GM18505 (cell line): Measurements from ENCODE around the gene CCDC61.

Experiments
- ATAC-seq: cut with Tn5 transposase; IDR thresholded peaks from one replicate; pipeline ENCODE4 v1.9.1; 2021; ENCODE audit not compliant: unreplicated experiment
- POLR2A ChIP-seq: IDR thresholded peaks from 4 replicates; pipeline ENCODE4 v1.6.1; 2011; ENCODE audit warnings: borderline replicate concordance; ENCODE audit not compliant: insufficient read depth, insufficient read length; ENCODE audit errors: extremely low read depth

The CCDC61 gene

DNA sequence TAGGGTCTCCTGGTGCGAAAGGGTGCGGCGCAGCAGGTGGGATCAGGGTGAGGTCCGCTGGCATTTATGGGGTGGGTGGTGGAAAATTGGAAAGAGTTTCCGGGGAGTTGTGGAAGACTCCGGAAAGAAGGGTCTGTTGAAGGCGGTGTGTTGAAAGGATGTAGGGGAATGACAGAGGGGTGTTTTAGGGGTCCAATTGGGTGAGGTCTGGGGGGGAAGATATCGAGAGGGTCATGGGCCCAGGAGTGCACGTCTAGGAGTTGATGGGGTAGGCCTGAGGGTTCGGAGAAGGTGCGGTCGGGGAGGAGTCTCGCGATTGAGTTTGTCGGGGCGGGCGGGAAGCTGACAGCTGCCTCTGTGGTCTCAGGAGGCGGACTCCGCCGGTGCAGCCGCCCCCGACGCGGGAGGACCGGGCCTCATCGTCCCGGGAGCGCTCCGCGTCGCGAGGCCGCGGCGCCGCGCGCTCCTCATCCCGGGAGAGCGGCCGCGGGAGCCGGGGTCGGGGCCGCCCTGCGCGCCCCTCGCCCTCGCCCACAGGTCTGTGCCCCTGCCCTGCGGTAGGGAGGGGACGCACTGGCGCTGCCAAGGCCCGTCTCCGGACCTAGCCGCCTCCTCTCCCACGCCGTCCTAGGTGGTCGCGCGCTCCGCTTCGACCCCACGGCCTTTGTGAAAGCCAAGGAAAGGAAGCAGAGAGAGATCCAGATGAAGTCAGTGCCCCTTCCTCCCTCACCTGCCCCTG lies 20.6 kb downstream of the CCDC61 start:
- no peak for ATAC-seq
- TF ChIP-seq POLR2A = no peak

GRCh38 chr19:46016426-46017094 lies 21.3 kb downstream of the CCDC61 start:
- no peak for ATAC-seq
- TF ChIP-seq POLR2A = no peak

DNA sequence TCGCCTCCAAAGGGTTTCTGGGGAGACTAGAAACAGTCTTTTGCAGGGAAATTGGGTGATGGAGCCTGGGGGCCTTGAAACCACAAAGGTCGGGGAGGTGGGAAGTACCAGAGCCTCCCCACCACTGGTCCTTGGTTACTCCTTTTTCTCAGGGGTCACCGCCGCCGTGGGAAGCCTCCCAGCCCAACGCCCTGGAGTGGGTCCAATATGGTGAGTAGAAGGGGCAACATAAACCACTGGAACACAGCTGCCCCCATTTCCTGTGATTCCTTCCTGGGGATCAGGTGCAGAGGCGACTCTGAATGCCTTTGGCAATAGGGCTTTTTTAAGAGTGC lies 21.8 kb downstream of the CCDC61 start:
- no peak for TF ChIP-seq POLR2A
- ATAC-seq = no peak

DNA sequence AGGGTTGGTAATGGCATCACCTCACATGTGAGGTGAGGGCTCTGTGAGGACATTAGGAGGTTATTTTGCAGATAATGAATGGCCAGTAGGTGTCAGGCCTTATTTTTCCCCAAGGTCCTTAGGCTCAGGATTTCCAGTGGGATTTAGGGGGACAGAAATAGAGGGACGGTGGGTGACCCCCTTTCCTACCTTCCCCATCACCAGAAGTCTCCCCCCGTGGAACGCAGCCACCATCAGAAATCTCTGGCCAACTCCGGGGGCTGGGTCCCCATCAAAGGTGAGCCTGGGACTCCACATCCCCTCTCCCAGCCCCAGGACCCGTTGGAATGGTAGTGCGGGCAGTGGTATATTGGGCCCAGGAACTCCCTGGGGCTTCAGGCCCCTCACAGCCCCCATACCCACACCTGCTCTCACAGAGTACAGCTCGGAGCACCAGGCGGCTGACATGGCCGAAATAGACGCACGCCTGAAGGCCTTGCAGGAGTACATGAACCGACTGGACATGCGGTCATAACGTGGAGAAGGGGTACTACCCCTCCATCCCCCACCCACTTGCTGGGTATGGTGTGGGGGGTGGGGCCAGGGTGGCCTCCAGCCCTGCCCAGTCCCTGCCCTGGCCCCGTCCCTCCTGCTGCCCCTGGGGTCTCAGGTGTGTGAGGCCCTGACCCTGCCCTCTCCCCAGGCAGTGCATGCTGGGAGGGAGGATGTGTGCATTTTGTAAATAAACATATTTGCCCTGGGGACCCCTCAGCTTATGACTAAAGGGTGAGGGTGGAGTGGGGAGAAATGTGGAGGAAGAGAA lies 22.8 kb downstream of the CCDC61 start:
- TF ChIP-seq POLR2A = no peak
- ATAC-seq = no peak

DNA sequence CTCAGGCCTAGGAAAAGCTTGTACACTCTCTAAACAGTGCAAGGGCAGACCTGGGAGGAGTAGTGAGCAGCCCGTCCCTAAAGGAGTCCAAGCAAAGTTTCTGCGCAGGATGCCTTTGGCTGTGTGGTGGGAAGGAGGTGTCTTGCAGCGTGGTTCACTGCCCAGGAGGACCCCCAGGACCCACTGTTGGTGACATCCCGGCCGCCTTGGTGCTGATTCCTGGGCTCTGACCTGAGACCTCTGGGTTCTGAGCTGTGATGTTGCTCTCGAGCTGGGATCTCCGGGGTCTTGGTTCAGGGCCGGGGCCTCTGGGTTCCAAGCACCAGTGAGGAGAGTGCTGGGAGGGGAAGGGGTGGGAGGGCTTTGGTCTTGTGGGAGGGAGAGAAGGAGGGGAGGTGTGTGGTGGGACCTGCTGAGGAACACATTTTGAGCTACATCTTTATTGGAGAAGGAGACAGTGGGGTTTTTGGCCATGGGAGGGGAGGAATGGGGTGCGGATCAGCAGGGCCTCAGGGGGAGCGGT lies 23.5 kb downstream of the CCDC61 start:
- no peak for TF ChIP-seq POLR2A
- ATAC-seq = no peak

- no peak for ATAC-seq
- no peak for TF ChIP-seq POLR2A
These were observed 24.0 kb downstream of the CCDC61 start for GRCh38 chr19:46019270-46019669.

GRCh38 chr19:46020819-46021125 lies 25.5 kb downstream of the CCDC61 start:
- ATAC-seq = no peak
- no peak for TF ChIP-seq POLR2A

- ATAC-seq = no peak
- no peak for TF ChIP-seq POLR2A
These were observed 26.3 kb downstream of the CCDC61 start for GRCh38 chr19:46021531-46022041.

GRCh38 chr19:46022061-46022430 lies 26.8 kb downstream of the CCDC61 start:
- no peak for ATAC-seq
- TF ChIP-seq POLR2A = no peak

DNA sequence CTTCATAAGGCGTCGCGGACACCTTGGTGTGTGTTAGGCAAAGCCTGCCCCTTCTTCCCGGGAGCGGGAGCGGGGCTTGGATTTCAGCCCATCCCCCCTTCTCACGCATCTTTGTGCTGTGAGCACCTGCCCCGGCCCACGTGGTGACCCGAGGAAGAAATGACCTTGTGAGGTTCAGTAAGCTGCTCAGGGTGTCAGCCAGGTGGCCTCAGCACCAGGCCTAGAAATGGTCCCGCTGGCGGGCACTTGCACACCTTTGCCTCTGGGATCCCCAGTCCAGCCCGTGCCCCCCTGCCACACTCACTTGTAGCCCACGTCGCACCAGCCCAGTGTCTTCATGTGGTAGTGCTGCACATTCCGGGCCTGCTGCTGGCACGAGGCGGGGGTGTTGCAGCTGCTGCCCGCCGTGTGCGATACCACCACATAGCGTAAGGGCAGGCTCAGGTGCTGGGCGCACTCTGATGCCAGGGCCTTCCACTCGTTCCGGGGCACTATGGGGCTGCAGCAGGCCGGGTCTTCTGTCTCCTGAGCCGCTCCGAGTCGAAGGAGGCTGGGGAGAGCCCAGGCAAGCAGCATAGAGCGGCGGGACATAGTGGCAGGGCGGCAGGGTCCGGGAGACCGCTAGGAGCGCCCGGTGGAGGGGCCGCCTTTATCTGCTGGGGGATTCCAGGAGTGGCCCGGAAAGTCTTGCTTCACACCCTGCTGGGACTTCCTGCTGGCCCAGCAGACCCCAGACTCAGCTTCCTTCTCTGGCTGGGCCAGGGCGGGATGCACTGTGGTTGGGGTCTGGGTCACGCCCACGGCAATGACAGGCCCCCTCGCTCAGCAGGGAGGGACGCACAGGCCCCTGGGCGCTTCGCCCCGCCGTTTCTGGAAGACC lies 27.4 kb downstream of the CCDC61 start, which contains the start of gene PGLYRP1:
TSS of gene PGLYRP1 (minus strand) at position 623 of the 880 bp plus-strand sequence. CDS start at position 591, 32 bp downstream.
- ATAC-seq = no peak
- no peak for TF ChIP-seq POLR2A

DNA sequence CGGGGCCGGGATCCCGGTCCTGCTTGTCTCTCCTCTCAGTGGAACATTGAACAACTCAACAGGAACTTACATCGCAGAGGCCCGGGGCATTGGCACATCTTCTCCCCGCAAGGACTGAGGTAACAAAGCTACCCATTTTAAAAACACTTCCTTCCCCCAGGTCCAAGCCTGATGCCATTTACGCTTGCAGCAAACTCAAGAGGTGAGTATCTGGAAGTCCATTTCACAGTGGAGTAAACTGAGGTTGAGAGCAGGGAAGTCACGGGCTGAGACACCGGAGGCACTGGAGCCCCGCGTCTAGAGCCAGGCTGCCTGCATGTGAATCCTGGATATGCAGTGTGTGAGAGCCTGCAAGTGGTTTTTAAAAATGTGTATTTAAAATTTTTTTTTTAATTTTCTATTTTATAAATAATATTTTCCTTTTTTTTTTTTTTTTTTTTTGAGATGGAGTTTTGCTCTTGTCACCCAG lies 28.1 kb downstream of the CCDC61 start:
- TF ChIP-seq POLR2A = no peak
- no peak for ATAC-seq

DNA sequence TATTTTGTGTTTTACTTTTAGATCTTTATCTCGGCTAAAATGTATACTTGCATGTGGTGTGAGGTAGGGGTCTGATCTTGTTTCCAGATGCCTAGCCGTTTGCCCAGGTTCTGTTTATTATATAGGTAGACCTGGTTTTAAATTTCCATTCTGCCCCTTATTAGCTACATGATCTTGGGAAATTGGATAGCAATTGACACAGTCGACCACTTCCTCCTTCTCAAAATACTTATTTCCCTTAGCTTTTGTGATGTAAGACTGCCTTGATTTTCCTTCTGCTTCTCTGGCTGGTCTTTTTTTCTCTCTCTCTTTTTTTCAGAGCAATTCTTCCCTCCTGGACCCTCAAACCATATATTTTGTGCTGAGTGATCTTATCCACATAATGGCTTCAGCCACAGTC lies 30.6 kb downstream of the CCDC61 start:
- ATAC-seq = no peak
- no peak for TF ChIP-seq POLR2A

GRCh38 chr19:46030812-46031550 lies 35.7 kb downstream of the CCDC61 start:
- no peak for ATAC-seq
- no peak for TF ChIP-seq POLR2A
